Endothelial cell of umbilical vein (primary cell): Measurements from ENCODE around the gene MAN2A1.

Experiments used
- EZH2 ChIP-seq: IDR thresholded peaks from 2 replicates; pipeline ENCODE4 v1.6.1; 2012; ENCODE audit warnings: borderline replicate concordance, low read depth, mild to moderate bottlenecking, moderate library complexity, low read length, inconsistent platforms; ENCODE audit not compliant: severe bottlenecking
- GATA2 ChIP-seq: IDR thresholded peaks from 2 replicates; pipeline ENCODE4 v1.7.0; 2011; ENCODE audit warnings: low read depth, mild to moderate bottlenecking, moderate library complexity, mixed read lengths, low read length; ENCODE audit not compliant: insufficient read length, insufficient read depth
- MYC ChIP-seq: IDR thresholded peaks from one replicate; pipeline ENCODE4 v1.6.1; 2011; ENCODE audit warnings: mild to moderate bottlenecking, low read depth, low read length
- POLR2A ChIP-seq: IDR thresholded peaks from 2 replicates; pipeline ENCODE4 v1.6.1; 2012; ENCODE audit warnings: low read depth, mild to moderate bottlenecking, control low read depth, low read length
- POLR2AphosphoS5 ChIP-seq: IDR thresholded peaks from 2 replicates; pipeline ENCODE4 v1.6.1; 2012; ENCODE audit warnings: low read depth, mild to moderate bottlenecking, control low read depth, low read length, moderate library complexity; ENCODE audit not compliant: insufficient read depth
- TF ChIP-seq, protein P1 (sequence below), 2 donors: IDR thresholded peaks; 1 replicate in 1 of 2; 2 replicates in 1 of 2; pipeline ENCODE4 v1.5.1; 2011; ENCODE audit warnings: low read length in 2 of 2, mild to moderate bottlenecking in 2 of 2, moderate library complexity in 2 of 2, control low read depth in 1 of 2, inconsistent platforms in 1 of 2, low read depth in 1 of 2; ENCODE audit not compliant: insufficient read depth in 1 of 2; ENCODE audit errors: extremely low read depth in 1 of 2
- TF ChIP-seq, protein P2 (sequence below): IDR thresholded peaks from 2 replicates; pipeline ENCODE4 v1.6.1; 2011; ENCODE audit not compliant: insufficient read depth, insufficient read length

GRCh38 chr5:109759306-109759705 lies 69.6 kb downstream of the MAN2A1 start:
- TF ChIP-seq, protein P1, sequence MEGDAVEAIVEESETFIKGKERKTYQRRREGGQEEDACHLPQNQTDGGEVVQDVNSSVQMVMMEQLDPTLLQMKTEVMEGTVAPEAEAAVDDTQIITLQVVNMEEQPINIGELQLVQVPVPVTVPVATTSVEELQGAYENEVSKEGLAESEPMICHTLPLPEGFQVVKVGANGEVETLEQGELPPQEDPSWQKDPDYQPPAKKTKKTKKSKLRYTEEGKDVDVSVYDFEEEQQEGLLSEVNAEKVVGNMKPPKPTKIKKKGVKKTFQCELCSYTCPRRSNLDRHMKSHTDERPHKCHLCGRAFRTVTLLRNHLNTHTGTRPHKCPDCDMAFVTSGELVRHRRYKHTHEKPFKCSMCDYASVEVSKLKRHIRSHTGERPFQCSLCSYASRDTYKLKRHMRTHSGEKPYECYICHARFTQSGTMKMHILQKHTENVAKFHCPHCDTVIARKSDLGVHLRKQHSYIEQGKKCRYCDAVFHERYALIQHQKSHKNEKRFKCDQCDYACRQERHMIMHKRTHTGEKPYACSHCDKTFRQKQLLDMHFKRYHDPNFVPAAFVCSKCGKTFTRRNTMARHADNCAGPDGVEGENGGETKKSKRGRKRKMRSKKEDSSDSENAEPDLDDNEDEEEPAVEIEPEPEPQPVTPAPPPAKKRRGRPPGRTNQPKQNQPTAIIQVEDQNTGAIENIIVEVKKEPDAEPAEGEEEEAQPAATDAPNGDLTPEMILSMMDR (IDR thresholded peaks at IDR 0.05; ENCODE audit: extremely low read depth in 1 of 2, insufficient read depth in 1 of 2, low read depth in 1 of 2, low read length in 2 of 2): no peak
- TF ChIP-seq POLR2AphosphoS5: no peak
- no peak for TF ChIP-seq GATA2
- TF ChIP-seq, protein P2, sequence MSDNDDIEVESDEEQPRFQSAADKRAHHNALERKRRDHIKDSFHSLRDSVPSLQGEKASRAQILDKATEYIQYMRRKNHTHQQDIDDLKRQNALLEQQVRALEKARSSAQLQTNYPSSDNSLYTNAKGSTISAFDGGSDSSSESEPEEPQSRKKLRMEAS: no peak
- no peak for TF ChIP-seq POLR2A
- TF ChIP-seq MYC: no peak
- no peak for TF ChIP-seq EZH2
